Activated CD8-positive, alpha-beta memory T cell treated with anti-CD3 and anti-CD28 coated beads for 48 hours (primary cell): ENCODE data around the gene CHST5.

Source experiments
- DNase-seq, 3 experiments: peaks; one replicate each; pipeline ENCODE4 v3.0.0-alpha.2; 2020; ENCODE audit warnings: low read depth in 2 of 3, low spot score in 2 of 3

CHST5 gene

GRCh38 chr16:75535901-75536300 lies at the start of gene CHST5:
Gene CHST5, minus strand, starts transcription at chr16:75536108. Its CDS starts 5,724 bp downstream, at chr16:75530384.
- DNase-seq, result no peak

- DNase-seq, result no peak
Measured at GRCh38 chr16:75584108-75584507, 48.2 kb upstream of the CHST5 start.

- no peak for DNase-seq
Measured at GRCh38 chr16:75579281-75579834, 43.5 kb upstream of the CHST5 start.

DNA sequence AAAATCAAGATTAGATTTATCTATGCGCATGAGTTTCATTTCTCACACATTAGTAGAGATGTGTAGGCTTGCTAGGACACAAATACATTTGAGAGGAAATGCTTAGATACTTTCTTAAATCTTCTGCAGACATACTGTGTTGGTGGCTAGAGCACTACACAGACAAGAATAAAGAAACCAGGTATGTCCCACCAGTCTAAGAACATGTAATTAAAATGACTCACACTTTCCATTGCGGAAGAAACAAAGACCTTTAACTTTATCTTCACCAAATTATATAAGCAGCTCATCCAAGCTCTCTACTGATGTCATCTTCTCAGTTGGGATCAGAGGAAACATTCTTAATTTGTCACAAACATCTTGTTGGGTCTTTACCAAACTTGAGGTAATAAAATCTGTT lies 42.8 kb upstream of the CHST5 start:
- DNase-seq, result no peak

- DNase-seq, result no peak
Measured at GRCh38 chr16:75578212-75578611, 42.3 kb upstream of the CHST5 start.

GRCh38 chr16:75576384-75576811 lies 40.5 kb upstream of the CHST5 start:
- DNase-seq, result no peak

DNA sequence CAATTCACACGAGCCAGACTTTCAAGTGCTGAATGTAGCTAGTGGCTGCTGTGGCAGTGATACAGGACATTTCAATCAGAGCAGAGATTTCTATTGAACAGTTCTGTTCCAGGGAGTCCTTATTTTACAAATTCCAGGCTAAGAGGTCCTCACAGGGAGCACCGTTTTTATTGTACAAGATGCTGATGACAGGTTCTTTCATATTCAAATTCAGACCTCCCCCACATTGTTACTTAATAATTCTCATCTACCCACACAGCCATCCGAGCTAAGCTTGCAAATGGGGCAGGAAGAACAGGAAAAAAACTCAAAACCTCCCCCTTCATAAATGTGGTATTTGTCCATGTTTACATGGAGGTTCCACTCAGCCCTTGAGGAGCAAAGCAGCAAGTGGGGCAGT lies 40.0 kb upstream of the CHST5 start:
- no peak for DNase-seq

GRCh38 chr16:75573955-75574354 lies 38.0 kb upstream of the CHST5 start:
- DNase-seq, result no peak

DNA sequence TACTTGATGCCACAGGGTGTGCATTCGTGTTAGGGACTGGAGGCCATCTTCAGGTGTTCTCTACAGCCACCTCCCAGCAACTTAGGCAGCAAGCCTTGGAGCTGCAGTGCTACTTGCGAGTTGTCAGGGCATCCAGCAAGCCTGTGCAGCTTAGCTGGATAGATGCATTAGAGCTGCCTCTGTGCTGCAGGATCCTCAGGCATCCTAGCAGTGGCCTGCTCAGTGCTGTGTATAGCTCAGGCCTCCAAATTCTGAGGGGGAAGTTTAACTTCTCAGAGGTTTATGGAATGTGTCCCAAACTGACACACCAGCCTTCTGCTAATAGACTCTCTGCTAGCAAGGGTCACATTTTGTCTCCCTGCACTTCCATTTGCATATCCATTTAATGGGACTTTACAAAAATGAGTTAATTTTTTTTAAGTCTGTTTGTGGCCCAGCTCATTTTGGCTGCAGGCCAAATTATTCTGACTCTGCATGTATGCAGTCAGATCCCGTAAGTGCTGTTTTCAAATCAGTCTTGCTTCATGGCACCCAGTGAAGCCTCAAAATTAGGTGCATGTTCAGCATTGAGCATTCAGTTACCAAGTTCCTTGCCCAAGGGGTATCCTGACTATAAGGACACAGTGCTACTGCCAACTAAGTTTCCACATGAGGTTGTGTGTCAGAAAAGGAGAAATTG lies 37.1 kb upstream of the CHST5 start:
- no peak for DNase-seq

DNA sequence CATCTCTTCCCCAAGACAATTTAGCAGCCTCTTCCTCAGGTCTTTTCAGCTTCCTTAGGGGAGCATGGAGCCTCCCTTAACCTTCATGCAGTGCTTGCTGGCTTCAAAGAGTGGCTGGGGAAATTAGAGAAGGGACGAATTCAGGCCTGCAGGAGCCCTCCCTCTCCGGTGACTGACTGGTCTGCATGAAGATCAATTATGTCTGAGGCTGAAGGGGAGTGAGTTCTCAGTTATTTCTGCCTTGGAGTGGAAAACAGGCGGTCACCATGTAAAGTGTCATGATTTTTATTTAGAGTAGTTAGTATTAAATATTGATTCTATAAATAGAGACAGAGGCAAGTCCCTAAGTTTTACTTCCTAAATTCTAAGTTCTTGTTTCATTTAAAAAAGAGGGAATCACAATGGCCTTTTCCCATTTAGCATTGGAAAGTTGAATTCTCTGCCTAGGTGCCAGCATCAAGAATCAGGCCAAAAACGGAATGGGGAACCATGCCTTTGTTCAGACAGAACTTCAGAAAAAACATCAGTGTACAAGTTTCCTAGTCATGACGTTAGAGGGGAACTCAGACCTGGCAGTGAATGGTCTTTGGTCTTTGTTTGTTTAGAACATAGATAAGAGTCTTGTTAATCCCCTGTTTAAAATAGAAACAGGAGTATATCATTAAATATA lies 34.6 kb upstream of the CHST5 start:
- no peak for DNase-seq

DNA sequence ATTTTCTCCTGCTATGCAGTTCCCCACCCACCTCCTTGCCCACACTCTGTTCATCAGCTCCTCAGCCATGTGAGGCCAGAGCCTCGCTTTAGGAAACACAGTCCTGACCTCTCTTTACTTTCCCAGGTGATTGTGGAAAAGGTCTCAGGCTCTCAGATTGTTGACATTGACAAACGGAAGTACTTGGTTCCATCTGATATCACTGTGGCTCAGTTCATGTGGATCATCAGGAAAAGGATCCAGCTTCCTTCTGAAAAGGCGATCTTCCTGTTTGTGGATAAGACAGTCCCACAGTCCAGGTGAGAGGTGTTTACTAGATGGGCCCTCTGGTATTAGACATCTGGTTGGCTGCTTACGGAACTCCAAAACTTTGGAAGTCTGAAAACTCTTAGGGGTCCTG lies 32.0 kb upstream of the CHST5 start:
- DNase-seq, result no peak

GRCh38 chr16:75566758-75567255 lies 30.9 kb upstream of the CHST5 start:
- DNase-seq, result no peak

GRCh38 chr16:75566040-75566757 lies 30.3 kb upstream of the CHST5 start, which contains the start of gene GABARAPL2:
Gene GABARAPL2, plus strand, starts transcription at chr16:75566379. Its CDS starts 108 bp downstream, at chr16:75566487.
- peak; percentile 80 to 84 (median 83) for DNase-seq

GRCh38 chr16:75565640-75566039 lies 29.7 kb upstream of the CHST5 start:
- no peak for DNase-seq

DNA sequence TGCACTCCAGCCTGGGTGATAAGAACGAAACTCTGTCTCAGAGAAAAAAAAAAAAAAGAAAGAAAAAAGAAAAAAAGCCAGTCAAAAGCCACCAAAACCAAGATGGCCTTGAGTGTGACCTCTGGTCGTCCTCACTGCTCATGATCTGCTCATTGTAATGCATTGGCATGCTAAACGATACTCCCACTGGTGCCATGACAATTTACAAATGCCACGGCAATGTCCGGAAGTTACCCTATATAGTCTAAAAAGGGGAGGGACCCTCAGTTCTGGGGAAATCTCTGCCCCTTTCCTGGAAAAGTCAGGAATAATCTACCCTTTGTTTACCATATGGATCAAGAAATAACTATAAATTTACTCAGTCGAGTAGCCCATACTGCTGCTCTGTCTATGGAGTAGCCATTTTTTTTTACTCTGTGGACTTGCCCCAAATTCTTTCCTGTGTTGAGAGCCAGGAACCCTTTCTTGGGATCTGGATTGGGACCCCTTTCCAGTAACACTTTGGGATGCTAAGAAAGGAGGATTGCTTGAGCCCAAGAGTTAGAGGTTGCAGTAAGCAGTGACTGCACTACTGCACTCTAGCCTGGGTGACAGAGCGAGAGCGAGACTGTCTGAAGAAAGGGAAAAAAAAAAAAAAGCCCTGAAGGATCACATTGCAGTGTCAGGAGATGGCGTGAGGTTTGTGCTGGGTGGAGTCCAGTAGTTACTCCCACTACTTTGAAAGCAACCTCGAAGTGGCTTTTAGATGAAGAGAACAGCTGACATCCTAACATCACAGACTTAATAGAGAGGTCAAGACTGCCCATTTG lies 23.9 kb upstream of the CHST5 start:
- no peak for DNase-seq

DNA sequence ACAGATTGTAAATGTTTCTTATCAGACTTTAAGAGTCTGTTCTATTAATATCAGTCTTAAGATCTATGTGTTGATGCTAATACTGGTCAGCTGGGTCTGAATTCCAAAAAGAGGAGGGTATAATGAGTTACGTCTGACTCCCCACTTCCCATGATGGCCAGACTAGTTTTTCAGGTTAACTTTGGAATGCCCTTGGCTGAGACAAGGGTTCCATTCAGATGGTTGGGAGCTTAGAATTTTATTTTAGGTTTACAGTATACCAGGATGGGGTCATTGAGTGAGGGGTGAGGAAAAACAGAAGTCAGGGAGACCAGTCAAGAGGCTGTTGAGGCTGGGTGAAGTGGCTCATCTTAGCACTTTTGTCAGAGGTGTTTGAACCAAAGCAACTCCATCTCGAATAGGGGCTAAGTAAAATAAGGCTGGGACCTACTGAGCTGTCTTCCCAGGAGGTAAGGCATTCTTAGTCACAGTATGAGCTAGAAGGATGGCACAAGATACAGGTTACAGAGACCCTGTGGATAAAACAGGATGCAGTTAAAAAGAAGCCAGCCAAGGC lies 23.0 kb upstream of the CHST5 start:
- DNase-seq, result no peak

DNA sequence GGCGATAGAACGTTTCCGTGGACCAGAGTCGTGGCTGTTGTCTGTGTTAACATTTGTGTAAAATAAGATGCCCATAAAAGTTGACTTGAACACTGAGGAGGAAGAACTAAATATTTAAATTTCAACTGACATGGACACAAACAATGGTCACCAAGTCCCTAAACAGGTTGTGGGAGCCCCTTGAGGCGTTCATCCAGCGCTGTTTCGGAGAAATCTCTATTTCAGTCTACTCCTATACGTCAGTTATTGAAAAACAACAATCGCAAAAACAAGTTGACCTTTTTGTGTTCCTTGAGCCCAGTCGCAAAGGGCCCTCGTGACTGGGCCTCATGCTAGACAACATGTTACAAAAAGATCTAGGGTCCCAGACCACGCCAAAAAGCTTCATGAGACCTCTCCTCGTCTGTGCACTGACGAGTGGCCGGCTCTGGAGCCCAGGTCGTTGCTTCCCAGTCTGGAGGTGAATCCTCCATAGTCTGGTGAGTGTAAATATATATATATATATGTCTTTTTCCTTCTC lies 20.6 kb upstream of the CHST5 start:
- DNase-seq, result no peak

GRCh38 chr16:75555707-75556430 lies 20.0 kb upstream of the CHST5 start, which contains the start of gene TMEM231:
Gene TMEM231, minus strand, starts transcription at chr16:75556252. Its CDS starts 43 bp downstream, at chr16:75556209.
- peak; percentile 81 to 85 (median 83) for DNase-seq

DNA sequence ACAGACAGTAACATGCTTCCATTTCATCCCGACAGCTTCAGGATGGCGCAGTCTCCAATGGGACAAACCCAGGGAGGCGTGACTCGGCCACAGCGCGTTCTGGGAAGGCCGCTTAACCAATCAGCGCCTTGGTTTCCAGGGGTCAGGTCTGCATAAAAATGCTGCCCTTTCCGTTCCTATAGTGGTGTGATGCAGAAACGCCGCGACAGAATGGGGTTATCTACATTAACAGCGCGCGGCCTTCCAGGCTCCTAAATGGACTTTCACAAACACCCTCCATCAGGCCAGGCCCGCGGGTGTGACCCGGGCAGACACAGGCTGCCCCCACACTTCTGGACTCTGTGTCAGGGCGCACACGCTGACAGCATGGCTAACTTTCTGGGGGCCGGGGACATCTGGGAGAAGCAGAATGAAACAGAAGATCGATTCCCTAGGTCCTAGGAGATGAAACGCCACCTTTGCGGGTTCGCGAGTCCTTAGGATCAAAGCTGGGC lies 19.4 kb upstream of the CHST5 start:
- no peak for DNase-seq
